Thoracic aorta (tissue), 2 donors: ENCODE results near the gene EFCAB10. TPM values are rescaled to one million over a fixed set of nuclear protein-coding genes. Genes with fewer than 3 reads are reported as not detected.
"Not testable (repeated sequence)": the region's sequence is repeated elsewhere in the genome, so short reads cannot be mapped to it uniquely, and the experiment has no call there.

Source experiments
- ATAC-seq: fragments of 150-250 bp; one replicate; pipeline ENCODE4 v1.8.0; 2017; ENCODE audit warnings: low read depth; ENCODE audit not compliant: insufficient number of reproducible peaks, low FRiP score
- DNase-seq: peaks from one replicate; pipeline ENCODE4 v3.0.0-alpha.2; 2020; ENCODE audit warnings: low spot score
- H3K27ac ChIP-seq, 2 donors: fragments of 200-600 bp; sonication (generic); 1 replicate in 1 of 2; 2 replicates in 1 of 2; pipeline ENCODE4 v1.5.1; 2016; ENCODE audit warnings: mild to moderate bottlenecking in 2 of 2, moderate library complexity in 2 of 2
- H3K27me3 ChIP-seq: fragments of 200-600 bp; sonication (generic); replicated peaks from 2 replicates; pipeline ENCODE4 v1.6.0; 2016; ENCODE audit warnings: mild to moderate bottlenecking; ENCODE audit not compliant: insufficient read depth
- H3K36me3 ChIP-seq: fragments of 200-600 bp; sonication (generic); one replicate; pipeline ENCODE4 v1.5.1; 2016
- H3K4me1 ChIP-seq, 2 donors: fragments of 200-600 bp; sonication (generic); 1 replicate in 1 of 2; 2 replicates in 1 of 2; pipeline versions ENCODE4 v1.5.1 to v1.6.0; 2016; ENCODE audit warnings: low read depth in 2 of 2, mild to moderate bottlenecking in 1 of 2; ENCODE audit not compliant: control insufficient read depth in 1 of 2
- H3K4me3 ChIP-seq: fragments of 200-600 bp; sonication (generic); 2 replicates; pipeline ENCODE4 v1.5.1; 2016; ENCODE audit warnings: mild to moderate bottlenecking
- H3K9me3 ChIP-seq: fragments of 200-600 bp; sonication (generic); 2 replicates; pipeline ENCODE4 v1.5.1; 2016
- total RNA-seq, 2 donors: library from RNA; depleted of rRNA; stranded (reverse); fragments of >200 nt; gene quantifications; one replicate each; pipeline versions ENCODE4 v1.1.0 to v1.2.3, GENCODE V29; 2016
- TF ChIP-seq, protein P1 (sequence below): fragments of 200-600 bp; sonication (generic); IDR thresholded peaks from one replicate; pipeline ENCODE4 v1.5.1; 2019; ENCODE audit warnings: antibody characterized with exemption

Gene EFCAB10
- total RNA-seq, 2 donors from 2014 or later, result not detected

DNA sequence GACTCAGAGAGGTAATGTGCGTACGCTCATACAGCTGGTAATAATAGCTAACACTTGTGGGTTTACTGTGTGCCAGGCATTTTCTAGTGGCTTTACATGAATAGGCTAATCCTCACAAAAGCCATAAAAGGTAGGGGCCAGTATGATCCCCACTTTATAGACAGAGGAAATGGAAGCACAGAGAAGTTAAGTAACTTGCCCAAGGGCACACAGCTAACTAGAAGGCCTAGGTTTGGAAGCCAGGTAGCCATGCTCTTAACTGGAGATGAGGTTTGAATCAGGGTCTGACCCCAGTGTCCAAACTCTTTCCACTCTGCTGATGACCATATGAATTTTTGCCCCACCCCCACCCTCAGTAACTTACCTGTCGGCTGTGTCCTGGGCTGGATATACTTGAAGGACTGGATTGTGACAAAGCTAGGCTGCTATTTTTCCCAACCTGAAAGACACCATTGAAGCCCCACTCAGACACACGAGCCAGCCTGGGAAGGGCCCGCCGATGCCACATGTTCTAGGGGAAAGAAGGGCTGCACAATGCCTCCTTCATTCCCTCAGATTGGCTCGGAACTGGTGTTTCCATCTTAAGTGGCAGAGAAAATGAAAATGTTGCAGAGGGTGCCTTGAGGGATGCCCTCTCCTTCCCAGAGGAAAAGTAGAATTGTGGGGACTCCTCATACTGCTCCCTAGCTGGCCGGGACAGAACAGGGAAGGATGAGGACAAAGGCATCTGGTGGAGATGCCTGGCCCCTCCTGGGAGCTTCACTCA is 29.1 kb upstream of the EFCAB10 start:
- ATAC-seq (no peak), DNase-seq (no peak)
- H3K4me3 ChIP-seq, result no peak overlapping the region
- H3K9me3 ChIP-seq, result no peaks in the 10 kb centered on the region
- no peaks in the 10 kb centered on the region for H3K4me1 ChIP-seq
- H3K36me3 ChIP-seq, result peaks cover 16% of the 10 kb centered on the region
- no peak overlapping the region for H3K27ac ChIP-seq
- TF ChIP-seq, protein P1, sequence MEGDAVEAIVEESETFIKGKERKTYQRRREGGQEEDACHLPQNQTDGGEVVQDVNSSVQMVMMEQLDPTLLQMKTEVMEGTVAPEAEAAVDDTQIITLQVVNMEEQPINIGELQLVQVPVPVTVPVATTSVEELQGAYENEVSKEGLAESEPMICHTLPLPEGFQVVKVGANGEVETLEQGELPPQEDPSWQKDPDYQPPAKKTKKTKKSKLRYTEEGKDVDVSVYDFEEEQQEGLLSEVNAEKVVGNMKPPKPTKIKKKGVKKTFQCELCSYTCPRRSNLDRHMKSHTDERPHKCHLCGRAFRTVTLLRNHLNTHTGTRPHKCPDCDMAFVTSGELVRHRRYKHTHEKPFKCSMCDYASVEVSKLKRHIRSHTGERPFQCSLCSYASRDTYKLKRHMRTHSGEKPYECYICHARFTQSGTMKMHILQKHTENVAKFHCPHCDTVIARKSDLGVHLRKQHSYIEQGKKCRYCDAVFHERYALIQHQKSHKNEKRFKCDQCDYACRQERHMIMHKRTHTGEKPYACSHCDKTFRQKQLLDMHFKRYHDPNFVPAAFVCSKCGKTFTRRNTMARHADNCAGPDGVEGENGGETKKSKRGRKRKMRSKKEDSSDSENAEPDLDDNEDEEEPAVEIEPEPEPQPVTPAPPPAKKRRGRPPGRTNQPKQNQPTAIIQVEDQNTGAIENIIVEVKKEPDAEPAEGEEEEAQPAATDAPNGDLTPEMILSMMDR, result no peak
- H3K27me3 ChIP-seq, result no peaks in the 10 kb centered on the region

DNA sequence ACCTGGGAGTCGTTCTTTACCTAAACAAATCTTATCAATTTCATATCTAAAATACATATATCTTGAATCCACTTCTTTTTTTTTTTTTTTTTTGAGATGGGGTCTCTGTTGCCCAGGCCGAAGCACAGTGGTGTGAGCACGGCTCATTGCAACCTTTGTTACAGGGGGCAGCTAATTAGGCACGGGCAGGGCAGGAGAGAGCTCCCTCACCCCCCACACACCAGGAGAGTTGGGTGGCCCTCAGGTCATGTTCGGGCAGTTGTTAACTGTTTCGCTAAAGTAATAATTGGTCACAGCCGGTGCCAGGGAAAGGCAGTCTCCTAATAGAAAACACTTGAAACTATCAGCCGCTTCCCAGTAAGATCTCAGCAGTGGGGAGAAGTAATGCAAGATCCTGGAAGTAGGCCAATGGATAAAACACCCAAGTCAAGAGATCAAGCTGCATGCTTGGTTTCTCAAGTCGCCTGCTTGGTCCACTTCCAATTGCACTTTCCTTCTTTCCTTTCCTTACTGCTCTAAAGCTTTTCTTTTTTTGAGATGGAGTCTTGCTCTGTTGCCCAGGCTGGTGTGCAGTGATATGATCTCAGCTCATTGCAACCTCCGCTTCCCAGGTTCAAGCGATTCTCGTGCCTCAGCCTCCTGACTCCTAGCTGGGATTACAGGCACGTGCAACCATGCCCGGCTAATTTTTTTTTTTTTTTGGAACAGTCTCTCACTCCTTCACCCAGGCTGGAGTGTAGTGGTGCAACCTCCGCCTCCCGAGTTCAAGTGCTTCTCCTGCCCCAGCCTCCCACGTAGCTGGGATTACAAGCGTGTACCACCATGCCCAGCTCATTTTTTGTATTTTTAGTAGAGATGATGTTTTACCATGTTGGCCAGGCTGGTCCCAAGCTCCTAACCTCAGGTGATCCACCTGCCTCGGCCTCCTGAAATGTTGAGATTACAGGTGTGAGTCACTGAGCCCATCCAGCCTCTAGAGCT is 21.3 kb upstream of the EFCAB10 start:
- TF ChIP-seq, protein P1, result no peak
- no peaks in the 10 kb centered on the region for H3K27me3 ChIP-seq
- H3K4me1 ChIP-seq, result no peaks in the 10 kb centered on the region
- no peak overlapping the region for H3K4me3 ChIP-seq
- no peak overlapping the region for H3K27ac ChIP-seq
- H3K36me3 ChIP-seq, result no peaks in the 10 kb centered on the region
- ATAC-seq (no peak), DNase-seq (no peak)
- no peaks in the 10 kb centered on the region for H3K9me3 ChIP-seq

DNA sequence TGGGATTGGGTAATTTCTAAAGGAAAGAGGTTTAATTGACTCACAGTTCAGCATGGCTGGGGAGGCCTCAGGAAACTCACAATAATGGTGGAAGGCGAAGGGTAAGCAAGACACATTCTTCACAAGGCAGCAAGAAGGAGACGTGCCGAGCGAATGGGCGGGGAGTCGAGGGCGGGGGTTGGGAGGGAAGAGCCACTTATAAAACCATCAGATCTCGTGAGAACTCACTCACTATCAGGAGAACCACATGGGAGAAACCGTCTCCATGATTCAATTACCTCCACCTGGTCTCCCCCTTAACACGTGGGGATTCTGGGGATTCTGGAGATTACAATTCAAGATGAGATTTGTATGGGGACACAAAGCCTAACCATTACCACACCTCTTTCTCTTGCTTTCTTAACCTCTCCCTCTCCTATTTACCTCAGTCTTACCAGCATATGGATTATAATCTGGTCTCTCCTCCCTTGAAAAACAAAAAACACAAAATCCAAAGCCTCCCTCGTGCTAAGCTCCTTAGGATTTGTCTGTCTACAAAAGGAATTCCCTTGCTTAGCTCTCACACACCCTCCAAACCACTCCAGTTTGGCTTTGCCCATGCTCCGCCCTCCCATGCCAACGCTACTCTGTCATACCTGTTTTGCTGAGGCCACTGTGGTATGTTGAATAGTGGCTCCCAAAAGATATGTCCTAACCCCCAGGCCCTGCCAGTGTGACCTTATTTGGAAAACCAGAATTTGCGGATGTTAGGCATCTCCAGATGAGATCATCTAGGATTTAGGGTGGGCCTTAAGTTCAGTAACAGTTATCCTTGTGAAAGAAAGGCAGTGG is 19.6 kb upstream of the EFCAB10 start:
- DNase-seq, result no peak
- Histone ChIP-seq H3K27ac (no peak overlapping the region), H3K36me3 (no peaks in the 10 kb centered on the region), H3K4me3 (no peak overlapping the region), H3K4me1 (no peaks in the 10 kb centered on the region), H3K27me3 (no peaks in the 10 kb centered on the region), H3K9me3 (no peaks in the 10 kb centered on the region)
- ATAC-seq, result no peak
- TF ChIP-seq, protein P1, result no peak

DNA sequence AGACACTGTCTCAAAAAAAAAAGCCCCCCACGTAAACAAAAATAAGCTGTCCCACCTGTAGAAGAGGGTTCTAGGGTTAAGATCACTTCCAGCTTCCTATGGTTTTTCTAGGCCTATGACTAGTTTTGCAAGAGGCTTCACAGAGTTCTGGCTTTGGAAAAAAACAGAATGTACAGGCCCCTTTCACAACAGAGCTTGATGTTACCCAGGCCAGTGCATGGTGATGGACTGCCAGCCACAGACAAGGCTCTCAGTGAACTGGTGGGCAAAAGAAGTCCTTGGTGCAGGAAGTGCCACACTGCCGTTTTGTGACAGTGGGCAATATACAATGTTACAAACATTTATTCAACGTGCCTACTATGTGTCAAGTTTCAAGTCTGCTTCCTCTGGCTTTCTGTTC is 18.3 kb upstream of the EFCAB10 start:
- H3K27ac ChIP-seq, result no peak overlapping the region
- H3K27me3 ChIP-seq, result no peaks in the 10 kb centered on the region
- DNase-seq, result no peak
- no peaks in the 10 kb centered on the region for H3K4me1 ChIP-seq
- H3K9me3 ChIP-seq, result no peaks in the 10 kb centered on the region
- TF ChIP-seq, protein P1, result no peak
- no peaks in the 10 kb centered on the region for H3K36me3 ChIP-seq
- H3K4me3 ChIP-seq, result no peak overlapping the region
- no peak for ATAC-seq

DNA sequence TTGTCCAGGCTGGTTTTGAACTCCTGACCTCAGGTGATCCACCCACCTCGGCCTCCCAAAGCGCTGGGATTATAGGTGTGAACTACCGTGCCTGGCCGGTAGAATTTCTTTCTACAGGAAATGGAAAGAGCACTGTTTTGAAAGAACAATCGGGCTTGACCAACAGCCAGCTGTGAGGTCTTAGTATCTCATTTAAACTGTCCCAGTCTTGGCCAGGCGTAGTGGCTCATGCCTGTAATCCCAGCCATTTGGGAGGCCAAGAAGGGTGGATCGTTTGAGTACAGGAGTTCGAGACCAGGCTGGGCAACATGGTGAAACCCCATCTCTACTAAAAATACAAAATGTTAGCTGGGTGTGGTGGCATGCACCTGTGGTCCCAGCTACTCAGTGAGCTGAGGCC is 17.8 kb upstream of the EFCAB10 start:
- H3K9me3 ChIP-seq, result not testable (repeated sequence)

More for the DNA sequence above, 17.8 kb upstream of the EFCAB10 start:
- not testable (repeated sequence) for ATAC-seq, H3K4me3 ChIP-seq, DNase-seq, H3K27me3 ChIP-seq, H3K36me3 ChIP-seq, H3K4me1 ChIP-seq, H3K27ac ChIP-seq
